Breast epithelium (tissue), 3 donors: ENCODE measurements around the gene LRRTM4.

Experiments used
- POLR2A ChIP-seq: fragments of 450-650 bp; IDR thresholded peaks from one replicate; pipeline ENCODE4 v1.6.1; 2016; ENCODE audit warnings: antibody characterized with exemption, mild to moderate bottlenecking, moderate library complexity
- POLR2AphosphoS5 ChIP-seq, 3 donors: sonication (generic); formaldehyde crosslinking; IDR thresholded peaks; one replicate each; pipeline ENCODE4 v1.6.1; 2017; ENCODE audit warnings: antibody characterized with exemption in 3 of 3
- TF ChIP-seq, protein P1 (sequence below), 3 donors: fragments of 450-650 bp; IDR thresholded peaks; one replicate each; pipeline ENCODE4 v1.5.1; 2016 to 2017; ENCODE audit warnings: antibody characterized with exemption in 3 of 3, mild to moderate bottlenecking in 3 of 3, moderate library complexity in 3 of 3

DNA sequence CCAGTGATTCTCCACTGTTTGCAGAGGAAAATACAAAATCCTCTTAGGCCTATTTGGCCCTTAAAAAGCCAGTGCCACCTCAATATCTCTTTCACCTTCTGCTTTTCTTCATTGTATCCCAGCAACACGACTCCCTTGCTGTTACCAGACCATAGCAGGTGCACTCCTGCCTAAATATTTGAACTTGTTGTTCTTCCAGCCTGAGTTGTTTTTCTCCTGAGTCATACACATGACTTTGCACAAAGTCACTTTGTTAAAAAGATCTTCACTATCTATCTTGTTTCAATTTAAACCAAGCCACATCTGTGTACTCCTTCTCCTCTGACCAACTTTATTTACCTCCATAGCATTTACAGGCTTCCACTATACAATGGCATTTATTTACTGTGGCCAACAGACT is 103.6 kb downstream of the LRRTM4 start:
- TF ChIP-seq, protein P1, sequence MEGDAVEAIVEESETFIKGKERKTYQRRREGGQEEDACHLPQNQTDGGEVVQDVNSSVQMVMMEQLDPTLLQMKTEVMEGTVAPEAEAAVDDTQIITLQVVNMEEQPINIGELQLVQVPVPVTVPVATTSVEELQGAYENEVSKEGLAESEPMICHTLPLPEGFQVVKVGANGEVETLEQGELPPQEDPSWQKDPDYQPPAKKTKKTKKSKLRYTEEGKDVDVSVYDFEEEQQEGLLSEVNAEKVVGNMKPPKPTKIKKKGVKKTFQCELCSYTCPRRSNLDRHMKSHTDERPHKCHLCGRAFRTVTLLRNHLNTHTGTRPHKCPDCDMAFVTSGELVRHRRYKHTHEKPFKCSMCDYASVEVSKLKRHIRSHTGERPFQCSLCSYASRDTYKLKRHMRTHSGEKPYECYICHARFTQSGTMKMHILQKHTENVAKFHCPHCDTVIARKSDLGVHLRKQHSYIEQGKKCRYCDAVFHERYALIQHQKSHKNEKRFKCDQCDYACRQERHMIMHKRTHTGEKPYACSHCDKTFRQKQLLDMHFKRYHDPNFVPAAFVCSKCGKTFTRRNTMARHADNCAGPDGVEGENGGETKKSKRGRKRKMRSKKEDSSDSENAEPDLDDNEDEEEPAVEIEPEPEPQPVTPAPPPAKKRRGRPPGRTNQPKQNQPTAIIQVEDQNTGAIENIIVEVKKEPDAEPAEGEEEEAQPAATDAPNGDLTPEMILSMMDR (IDR thresholded peaks at IDR 0.05): no peak
- TF ChIP-seq POLR2AphosphoS5 (IDR thresholded peaks at IDR 0.05): no peak
- TF ChIP-seq POLR2A: no peak
